ENCODE measurements around the gene ATP4B. TPM values are rescaled to one million over a fixed set of nuclear protein-coding genes. Genes with fewer than 3 reads are reported as not detected.

ATP4B gene
- total RNA-seq (2022) (not detected in 2 replicates), Bru-seq, nascent RNA (not detected), BruChase-seq, experiment 1, labeled RNA remaining after a 6-hour chase (not detected), BruChase-seq, experiment 2, labeled RNA remaining after a 2-hour chase (not detected)
- long read RNA-seq: 0 reads

DNA sequence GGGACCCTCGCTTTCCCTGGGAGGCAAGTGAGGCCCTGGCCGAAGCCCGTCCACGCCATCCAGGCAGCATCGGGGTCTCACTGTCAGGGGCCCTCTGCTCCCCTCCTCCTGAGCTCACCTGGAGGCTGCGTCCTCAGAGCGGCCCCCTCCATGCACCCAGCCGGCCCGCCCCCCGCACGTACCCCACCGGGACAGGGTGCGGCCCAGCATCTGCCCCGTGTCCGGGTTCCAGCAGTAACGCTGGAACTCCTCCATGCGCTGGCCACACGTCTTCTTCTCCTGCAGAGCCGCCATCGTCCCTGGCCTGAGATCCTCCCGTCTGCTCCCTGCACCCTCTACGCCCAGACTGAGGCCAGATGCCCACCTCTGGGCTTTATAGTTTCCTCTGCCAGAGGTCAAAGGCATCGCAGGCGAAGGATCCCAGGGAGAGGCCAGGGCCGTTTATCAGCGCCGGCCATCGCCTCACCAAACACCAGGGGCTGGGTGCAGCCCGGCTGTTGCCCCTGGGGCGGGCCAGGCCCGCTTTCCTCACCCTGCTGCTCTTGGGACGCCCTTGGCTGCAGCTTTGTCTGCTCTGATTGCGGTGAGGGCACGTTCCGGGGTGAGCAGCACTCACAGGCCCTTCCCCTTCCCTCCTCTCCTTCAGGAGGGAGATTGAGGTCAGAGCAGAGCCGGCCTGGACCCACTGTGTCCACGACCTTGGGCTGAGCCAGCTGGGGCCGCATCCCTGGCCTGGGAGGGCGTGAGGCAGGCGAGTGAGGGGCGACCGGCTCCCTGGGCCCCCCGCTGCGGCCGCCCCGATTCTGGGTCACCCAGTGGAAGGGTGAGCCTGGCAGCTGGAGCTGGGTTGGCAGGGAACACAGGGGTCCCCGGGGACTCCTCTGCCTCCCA is at the start of gene ATP4B:
Gene ATP4B, minus strand, starts transcription at position 348 of the 891 bp plus-strand sequence. Its CDS starts 54 bp downstream, at position 294.
- ChIA-PET POLR2A (no interaction called here), CTCF (no interaction called here)
- no TSS peak for BruUV-seq (replicated peaks)
- no peak for DNase-seq (ENCODE audit: unreplicated experiment)
- H3K27me3 Mint-ChIP-seq (ENCODE audit: insufficient read depth, unreplicated experiment): peaks cover 16% of the 10 kb centered on the region
- TF ChIP-seq, protein P1, sequence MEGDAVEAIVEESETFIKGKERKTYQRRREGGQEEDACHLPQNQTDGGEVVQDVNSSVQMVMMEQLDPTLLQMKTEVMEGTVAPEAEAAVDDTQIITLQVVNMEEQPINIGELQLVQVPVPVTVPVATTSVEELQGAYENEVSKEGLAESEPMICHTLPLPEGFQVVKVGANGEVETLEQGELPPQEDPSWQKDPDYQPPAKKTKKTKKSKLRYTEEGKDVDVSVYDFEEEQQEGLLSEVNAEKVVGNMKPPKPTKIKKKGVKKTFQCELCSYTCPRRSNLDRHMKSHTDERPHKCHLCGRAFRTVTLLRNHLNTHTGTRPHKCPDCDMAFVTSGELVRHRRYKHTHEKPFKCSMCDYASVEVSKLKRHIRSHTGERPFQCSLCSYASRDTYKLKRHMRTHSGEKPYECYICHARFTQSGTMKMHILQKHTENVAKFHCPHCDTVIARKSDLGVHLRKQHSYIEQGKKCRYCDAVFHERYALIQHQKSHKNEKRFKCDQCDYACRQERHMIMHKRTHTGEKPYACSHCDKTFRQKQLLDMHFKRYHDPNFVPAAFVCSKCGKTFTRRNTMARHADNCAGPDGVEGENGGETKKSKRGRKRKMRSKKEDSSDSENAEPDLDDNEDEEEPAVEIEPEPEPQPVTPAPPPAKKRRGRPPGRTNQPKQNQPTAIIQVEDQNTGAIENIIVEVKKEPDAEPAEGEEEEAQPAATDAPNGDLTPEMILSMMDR (IDR thresholded peaks at IDR 0.05; ENCODE audit: unreplicated experiment): no peak
- no peaks in the 10 kb centered on the region for H3K4me1 Mint-ChIP-seq (ENCODE audit: insufficient read depth, unreplicated experiment)
- H3K27ac Mint-ChIP-seq (ENCODE audit: low read depth, unreplicated experiment): no peak within 1 kb of the TSS
- peaks cover 19% of the 10 kb centered on the region for H3K9me3 Mint-ChIP-seq (ENCODE audit: unreplicated experiment)
- H3K36me3 Mint-ChIP-seq (ENCODE audit: insufficient read depth, unreplicated experiment): no peaks in the 10 kb centered on the region
- no peak within 1 kb of the TSS for H3K4me3 Mint-ChIP-seq (ENCODE audit: unreplicated experiment)
- intact Hi-C loops (cut with micrococcal nuclease): no loop called here

DNA sequence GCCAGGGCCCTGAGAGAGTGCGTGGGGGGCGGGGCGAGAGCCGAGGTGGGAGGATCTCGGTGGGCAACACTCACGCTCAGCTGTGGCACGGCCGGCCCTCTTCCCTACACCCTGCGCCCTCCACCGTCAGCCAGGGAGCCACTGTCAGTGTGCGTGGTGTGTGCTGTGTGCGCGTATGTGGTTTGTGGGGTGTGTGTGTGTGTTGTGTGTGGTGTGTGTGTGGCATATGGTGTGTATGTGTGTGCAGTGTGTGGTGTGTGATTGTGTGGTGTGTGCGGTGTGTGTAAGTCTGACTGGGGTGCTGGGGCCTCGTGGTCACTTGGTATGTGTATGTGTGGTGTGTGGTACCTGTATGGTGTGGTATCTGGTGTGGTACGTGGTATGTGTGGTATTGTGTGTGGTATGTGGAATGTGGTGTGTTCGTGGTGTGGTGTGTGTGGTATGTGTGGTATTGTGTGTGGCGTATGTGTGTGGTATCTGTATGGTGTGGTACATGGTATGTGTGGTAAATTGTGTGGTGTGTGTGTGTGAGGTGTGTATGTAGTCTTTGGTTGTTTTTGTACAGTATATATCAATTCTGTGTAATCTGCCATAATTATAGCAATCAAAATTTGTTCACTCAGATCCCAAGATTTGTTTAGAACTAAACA is 14.1 kb upstream of the ATP4B start:
- no peak for DNase-seq (ENCODE audit: unreplicated experiment)
- Mint-ChIP-seq H3K27ac (ENCODE audit: low read depth, unreplicated experiment) (no peak overlapping the region), H3K4me1 (ENCODE audit: insufficient read depth, unreplicated experiment) (no peaks in the 10 kb centered on the region), H3K4me3 (ENCODE audit: unreplicated experiment) (no peak overlapping the region), H3K9me3 (ENCODE audit: unreplicated experiment) (peaks cover 9% of the 10 kb centered on the region), H3K27me3 (ENCODE audit: insufficient read depth, unreplicated experiment) (no peaks in the 10 kb centered on the region), H3K36me3 (ENCODE audit: insufficient read depth, unreplicated experiment) (peaks cover 6% of the 10 kb centered on the region)
- TF ChIP-seq, protein P1 (IDR thresholded peaks at IDR 0.05; ENCODE audit: unreplicated experiment): no peak
- no TSS peak for BruUV-seq (replicated peaks)
- intact Hi-C loops (cut with micrococcal nuclease): no loop called here
- ChIA-PET CTCF (interaction anchor here (0.6 to 1.8 kb wide), 2 partner anchors 52 to 216 kb away, joined by 3 to 8 read pairs; no protein-coding TSS in a partner anchor), POLR2A (no interaction called here)

DNA sequence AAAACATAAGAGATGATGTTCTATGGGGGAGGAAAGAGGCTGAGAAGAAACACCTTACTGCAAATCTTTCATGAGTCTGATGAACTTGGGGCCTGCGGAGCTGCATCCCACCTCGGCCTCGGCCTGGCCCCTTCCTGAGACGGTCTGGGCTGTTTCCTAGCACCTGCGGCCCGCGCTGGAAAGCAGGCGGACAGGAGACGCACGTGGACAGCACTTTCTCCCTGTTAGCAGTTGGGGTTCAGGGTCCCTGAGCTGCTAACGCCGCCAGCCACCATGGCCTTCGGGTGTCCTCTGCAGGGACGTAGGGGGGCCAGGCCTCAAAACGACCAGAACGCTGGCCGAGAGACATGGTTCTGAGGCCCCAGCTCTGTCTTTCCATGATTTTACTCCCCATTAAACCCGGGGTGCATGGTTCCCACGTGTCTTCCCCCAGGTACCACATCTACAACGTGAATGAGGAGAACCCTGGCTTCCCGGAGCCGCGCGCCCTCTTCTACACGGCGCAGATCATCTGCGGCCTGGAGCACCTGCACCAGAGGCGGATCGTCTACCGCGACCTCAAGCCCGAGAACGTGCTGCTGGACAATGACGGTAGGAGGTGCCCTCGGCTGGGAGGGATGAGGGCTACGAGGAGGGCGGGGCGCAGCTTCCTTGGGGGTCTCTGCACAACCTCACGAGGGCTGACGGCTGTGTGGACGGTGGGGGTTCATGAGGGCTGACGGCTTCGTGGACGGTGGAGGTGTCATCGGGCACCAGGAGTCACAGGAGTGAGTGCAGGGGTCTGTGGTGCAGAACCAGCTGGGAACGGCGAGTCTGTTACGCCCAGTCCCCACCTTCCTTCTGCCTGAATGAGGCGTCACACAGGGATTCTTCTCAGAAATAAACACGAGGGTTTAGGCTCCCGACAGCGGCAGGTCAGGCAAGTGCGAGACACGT is 13.3 kb upstream of the ATP4B start:
- DNase-seq (ENCODE audit: unreplicated experiment): no peak
- POLR2A ChIA-PET: no interaction called here
- BruUV-seq (replicated peaks): no TSS peak
- Mint-ChIP-seq H3K27me3 (ENCODE audit: insufficient read depth, unreplicated experiment) (no peaks in the 10 kb centered on the region), H3K27ac (ENCODE audit: low read depth, unreplicated experiment) (no peak overlapping the region), H3K4me1 (ENCODE audit: insufficient read depth, unreplicated experiment) (no peaks in the 10 kb centered on the region), H3K4me3 (ENCODE audit: unreplicated experiment) (no peak overlapping the region), H3K9me3 (ENCODE audit: unreplicated experiment) (peaks cover 9% of the 10 kb centered on the region), H3K36me3 (ENCODE audit: insufficient read depth, unreplicated experiment) (peaks cover 6% of the 10 kb centered on the region)
- CTCF ChIA-PET: interaction anchor here (0.6 to 1.8 kb wide), 2 partner anchors 53 to 215 kb away, joined by 3 to 8 read pairs; no protein-coding TSS in a partner anchor
- intact Hi-C loops (cut with micrococcal nuclease): no loop called here
- TF ChIP-seq, protein P1 (IDR thresholded peaks at IDR 0.05; ENCODE audit: unreplicated experiment): no peak

Measured in MCF 10A (cell line).